Lung (tissue), 12 donors: ENCODE measurements around the gene PLA2G4A. TPM values are rescaled to one million over a fixed set of nuclear protein-coding genes. Genes with fewer than 3 reads are reported as not detected.

Source experiments
- ATAC-seq: fragments of 200-7000 bp; cut with Tn5 transposase; one replicate; pipeline ENCODE4 v1.9.1; 2020; ENCODE audit warnings: moderate number of reproducible peaks; ENCODE audit not compliant: insufficient read depth, low FRiP score
- DNase-seq, 3 donors: peaks; one replicate each; pipeline ENCODE4 v3.0.0-alpha.2; 2013 to 2017
- H3K27ac ChIP-seq, 2 donors: one replicate each; pipeline ENCODE4 v1.5.1; 2013; ENCODE audit warnings: mild to moderate bottlenecking in 2 of 2, moderate library complexity in 2 of 2, control low read depth in 1 of 2, inconsistent platforms in 1 of 2, low read depth in 1 of 2, low read length in 1 of 2
- H3K27me3 ChIP-seq, 3 donors: one replicate each; pipeline ENCODE4 v1.5.1; 2013; ENCODE audit warnings: low read length in 2 of 3; ENCODE audit not compliant: control insufficient read depth in 3 of 3, insufficient read depth in 3 of 3
- H3K36me3 ChIP-seq, 4 donors: one replicate each; pipeline ENCODE4 v1.5.1; 2013; ENCODE audit warnings: low read length in 4 of 4, mild to moderate bottlenecking in 1 of 4, moderate library complexity in 1 of 4; ENCODE audit not compliant: control insufficient read depth in 4 of 4, insufficient read depth in 4 of 4
- H3K4me1 ChIP-seq, 5 donors: one replicate each; pipeline ENCODE4 v1.5.1; 2013; ENCODE audit warnings: low read length in 5 of 5, mild to moderate bottlenecking in 2 of 5, moderate library complexity in 1 of 5; ENCODE audit not compliant: control insufficient read depth in 5 of 5, insufficient read depth in 5 of 5
- H3K4me3 ChIP-seq: one replicate; pipeline ENCODE4 v1.5.1; 2013; ENCODE audit warnings: mild to moderate bottlenecking, control low read depth, moderate library complexity
- H3K9ac ChIP-seq, 2 donors: one replicate each; pipeline ENCODE4 v1.5.1; 2013; ENCODE audit warnings: low read length in 2 of 2, control low read depth in 1 of 2; ENCODE audit not compliant: insufficient read depth in 1 of 2
- H3K9me3 ChIP-seq, 4 donors: one replicate each; pipeline ENCODE4 v1.5.1; 2013; ENCODE audit warnings: low read length in 3 of 4, mild to moderate bottlenecking in 1 of 4, moderate library complexity in 1 of 4; ENCODE audit not compliant: control insufficient read depth in 4 of 4, insufficient read depth in 3 of 4
- WGBS, 2 donors: extraction: QIAGEN DNeasy Blood & Tissue Kit; methylation state at CpG; one replicate each; pipeline ENCODE4 v1.1.7; 2013; 5-methylcytosine and 5-hydroxymethylcytosine counted together
- polyA plus RNA-seq, 2 donors: library from polyadenylated mRNA; stranded (reverse); fragments of 200-250 nt; gene quantifications; one replicate each; pipeline ENCODE4 v1.2.1, GENCODE V29; 2013
- total RNA-seq, 2 donors: library from RNA; depleted of rRNA in 1 of 2; stranded (reverse); fragments of >200 nt in 1 of 2; gene quantifications; one replicate each; pipeline ENCODE4 v1.2.1, GENCODE V29; 2014 to 2021
- TF ChIP-seq, protein P1 (sequence below): IDR thresholded peaks from 2 replicates; pipeline ENCODE4 v1.5.1; 2012; ENCODE audit warnings: mild to moderate bottlenecking; ENCODE audit errors: control extremely low read depth, extremely low read depth
- donor health status: control.
- donor health status: control.
- donor health status: Bipolar disorder and iron deficiency.
- donor health status: healthy.
- donor health status: DM: yes; HTN: yes; CAD: no.

The PLA2G4A gene
- total and polyA plus RNA-seq, 4 donors: 2.5 to 8.1 (median 6.4) TPM

GRCh38 chr1:187032982-187033692 is 204.4 kb downstream of the PLA2G4A start:
- Histone ChIP-seq H3K27me3 (no peaks in the 10 kb centered on the region), H3K36me3 (no peaks in the 10 kb centered on the region), H3K9me3 (peaks cover 0 to 4% (median 4%) of the 10 kb centered on the region in 4 donors), H3K4me1 (no peaks in the 10 kb centered on the region), H3K27ac (no peak overlapping the region), H3K4me3 (no peak overlapping the region), H3K9ac (no peak overlapping the region)
- no peak for DNase-seq
- WGBS, 2 donors: 59 to 67% methylated on average over 4 of the region's 4 CpGs
- ATAC-seq: no peak
- TF ChIP-seq, protein P1, sequence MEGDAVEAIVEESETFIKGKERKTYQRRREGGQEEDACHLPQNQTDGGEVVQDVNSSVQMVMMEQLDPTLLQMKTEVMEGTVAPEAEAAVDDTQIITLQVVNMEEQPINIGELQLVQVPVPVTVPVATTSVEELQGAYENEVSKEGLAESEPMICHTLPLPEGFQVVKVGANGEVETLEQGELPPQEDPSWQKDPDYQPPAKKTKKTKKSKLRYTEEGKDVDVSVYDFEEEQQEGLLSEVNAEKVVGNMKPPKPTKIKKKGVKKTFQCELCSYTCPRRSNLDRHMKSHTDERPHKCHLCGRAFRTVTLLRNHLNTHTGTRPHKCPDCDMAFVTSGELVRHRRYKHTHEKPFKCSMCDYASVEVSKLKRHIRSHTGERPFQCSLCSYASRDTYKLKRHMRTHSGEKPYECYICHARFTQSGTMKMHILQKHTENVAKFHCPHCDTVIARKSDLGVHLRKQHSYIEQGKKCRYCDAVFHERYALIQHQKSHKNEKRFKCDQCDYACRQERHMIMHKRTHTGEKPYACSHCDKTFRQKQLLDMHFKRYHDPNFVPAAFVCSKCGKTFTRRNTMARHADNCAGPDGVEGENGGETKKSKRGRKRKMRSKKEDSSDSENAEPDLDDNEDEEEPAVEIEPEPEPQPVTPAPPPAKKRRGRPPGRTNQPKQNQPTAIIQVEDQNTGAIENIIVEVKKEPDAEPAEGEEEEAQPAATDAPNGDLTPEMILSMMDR: no peak

- 44 to 66% methylated on average over 4 of the region's 4 CpGs for WGBS, 2 donors
- TF ChIP-seq, protein P1: no peak
- Histone ChIP-seq H3K36me3 (no peaks in the 10 kb centered on the region), H3K9ac (no peak overlapping the region), H3K9me3 (peaks cover 0 to 4% (median 0%) of the 10 kb centered on the region in 4 donors), H3K27ac (no peak overlapping the region), H3K27me3 (no peaks in the 10 kb centered on the region), H3K4me1 (no peaks in the 10 kb centered on the region), H3K4me3 (no peak overlapping the region)
- no peak for DNase-seq
- ATAC-seq: no peak
These were observed 205.1 kb downstream of the PLA2G4A start for GRCh38 chr1:187033693-187034390.

GRCh38 chr1:187034501-187034900 is 205.8 kb downstream of the PLA2G4A start:
- H3K27me3 ChIP-seq: no peaks in the 10 kb centered on the region
- no peak overlapping the region for H3K4me3 ChIP-seq
- H3K4me1 ChIP-seq: no peaks in the 10 kb centered on the region
- H3K27ac ChIP-seq: no peak overlapping the region
- H3K9ac ChIP-seq: no peak overlapping the region
- TF ChIP-seq, protein P1: no peak
- ATAC-seq (no peak), DNase-seq (no peak)
- H3K36me3 ChIP-seq: no peaks in the 10 kb centered on the region
- peaks cover 0 to 4% (median 0%) of the 10 kb centered on the region in 4 donors for H3K9me3 ChIP-seq
